Nephron (organoid): ENCODE results near the gene GHR.

Experiments
- H3K27ac Mint-ChIP-seq, 3 experiments: 2 replicates each; pipeline ENCODE4 v1.8.0; 2020; ENCODE audit warnings: mixed read lengths in 3 of 3, mild to moderate bottlenecking in 2 of 3, moderate library complexity in 1 of 3
- H3K27me3 Mint-ChIP-seq: 2 replicates; pipeline ENCODE4 v1.8.0; 2021; ENCODE audit warnings: low read depth, mild to moderate bottlenecking, moderate library complexity, mixed read lengths
- H3K36me3 Mint-ChIP-seq: 2 replicates; pipeline ENCODE4 v1.8.0; 2020; ENCODE audit warnings: low read depth, mixed read lengths
- H3K4me1 Mint-ChIP-seq: 2 replicates; pipeline ENCODE4 v1.8.0; 2020; ENCODE audit warnings: mixed read lengths
- H3K4me3 Mint-ChIP-seq, 3 experiments: 2 replicates each; pipeline ENCODE4 v1.8.0; 2020; ENCODE audit warnings: mild to moderate bottlenecking in 3 of 3, mixed read lengths in 3 of 3, moderate library complexity in 2 of 3
- H3K9me3 Mint-ChIP-seq: 2 replicates; pipeline ENCODE4 v1.8.0; 2020; ENCODE audit warnings: mixed read lengths
- TF ChIP-seq, protein P1 (sequence below), 3 experiments: fragments of 200-600 bp; sonication (generic); IDR thresholded peaks; one replicate each; pipeline ENCODE4 v1.5.0; 2021; ENCODE audit warnings: antibody characterized with exemption in 3 of 3; ENCODE audit not compliant: unreplicated experiment in 3 of 3

GHR gene

DNA sequence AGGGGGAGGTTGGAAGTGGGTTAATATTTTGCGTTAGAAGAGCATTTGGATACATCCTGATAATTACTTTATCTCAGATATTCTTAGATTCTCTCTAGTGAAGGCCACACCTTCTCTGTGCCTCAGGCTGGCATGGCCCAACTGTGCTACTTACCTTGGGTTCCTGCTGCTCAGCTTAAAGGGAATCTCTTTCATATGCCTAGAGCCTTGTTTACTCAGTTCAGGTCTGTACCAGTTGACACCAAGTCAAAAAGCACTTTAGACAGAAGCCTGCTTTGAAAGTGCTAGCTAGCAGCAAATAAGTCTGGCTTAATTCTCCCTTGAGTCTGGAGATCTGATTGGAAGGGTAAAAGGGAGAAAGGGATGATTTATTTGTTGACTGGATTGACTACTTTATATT lies 74.8 kb downstream of the GHR start:
- Mint-ChIP-seq H3K27me3 (no peaks in the 10 kb centered on the region), H3K4me3 (no peak overlapping the region), H3K9me3 (no peaks in the 10 kb centered on the region), H3K27ac (no peak overlapping the region), H3K4me1 (peaks cover 18% of the 10 kb centered on the region), H3K36me3 (no peaks in the 10 kb centered on the region)
- TF ChIP-seq, protein P1, sequence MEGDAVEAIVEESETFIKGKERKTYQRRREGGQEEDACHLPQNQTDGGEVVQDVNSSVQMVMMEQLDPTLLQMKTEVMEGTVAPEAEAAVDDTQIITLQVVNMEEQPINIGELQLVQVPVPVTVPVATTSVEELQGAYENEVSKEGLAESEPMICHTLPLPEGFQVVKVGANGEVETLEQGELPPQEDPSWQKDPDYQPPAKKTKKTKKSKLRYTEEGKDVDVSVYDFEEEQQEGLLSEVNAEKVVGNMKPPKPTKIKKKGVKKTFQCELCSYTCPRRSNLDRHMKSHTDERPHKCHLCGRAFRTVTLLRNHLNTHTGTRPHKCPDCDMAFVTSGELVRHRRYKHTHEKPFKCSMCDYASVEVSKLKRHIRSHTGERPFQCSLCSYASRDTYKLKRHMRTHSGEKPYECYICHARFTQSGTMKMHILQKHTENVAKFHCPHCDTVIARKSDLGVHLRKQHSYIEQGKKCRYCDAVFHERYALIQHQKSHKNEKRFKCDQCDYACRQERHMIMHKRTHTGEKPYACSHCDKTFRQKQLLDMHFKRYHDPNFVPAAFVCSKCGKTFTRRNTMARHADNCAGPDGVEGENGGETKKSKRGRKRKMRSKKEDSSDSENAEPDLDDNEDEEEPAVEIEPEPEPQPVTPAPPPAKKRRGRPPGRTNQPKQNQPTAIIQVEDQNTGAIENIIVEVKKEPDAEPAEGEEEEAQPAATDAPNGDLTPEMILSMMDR (IDR thresholded peaks at IDR 0.05; ENCODE audit: unreplicated experiment in 3 of 3) = no peak

DNA sequence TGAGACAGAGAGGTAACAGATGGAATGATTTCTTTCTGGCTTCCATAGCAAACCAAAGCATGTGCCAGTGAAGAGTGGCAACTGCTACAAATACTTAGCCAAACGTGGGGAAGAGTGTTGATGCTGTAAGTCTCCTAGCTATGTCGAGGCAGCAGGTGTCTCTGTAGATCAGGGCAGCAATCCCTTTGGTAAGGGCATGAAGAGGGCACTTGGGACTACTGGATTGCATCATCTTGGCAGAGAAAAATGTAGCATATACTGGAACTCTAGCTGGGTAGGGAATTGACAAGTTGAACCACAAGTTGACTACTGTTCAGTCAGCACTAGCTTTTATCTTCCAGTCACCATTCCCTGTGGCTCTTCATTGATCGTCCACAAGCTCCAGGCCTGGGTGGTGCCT lies 75.8 kb downstream of the GHR start:
- Mint-ChIP-seq H3K36me3 (no peaks in the 10 kb centered on the region), H3K27ac (no peak overlapping the region), H3K27me3 (no peaks in the 10 kb centered on the region), H3K9me3 (no peaks in the 10 kb centered on the region), H3K4me1 (peaks cover 17% of the 10 kb centered on the region), H3K4me3 (no peak overlapping the region)
- TF ChIP-seq, protein P1 (IDR thresholded peaks at IDR 0.05; ENCODE audit: unreplicated experiment in 3 of 3) = no peak

DNA sequence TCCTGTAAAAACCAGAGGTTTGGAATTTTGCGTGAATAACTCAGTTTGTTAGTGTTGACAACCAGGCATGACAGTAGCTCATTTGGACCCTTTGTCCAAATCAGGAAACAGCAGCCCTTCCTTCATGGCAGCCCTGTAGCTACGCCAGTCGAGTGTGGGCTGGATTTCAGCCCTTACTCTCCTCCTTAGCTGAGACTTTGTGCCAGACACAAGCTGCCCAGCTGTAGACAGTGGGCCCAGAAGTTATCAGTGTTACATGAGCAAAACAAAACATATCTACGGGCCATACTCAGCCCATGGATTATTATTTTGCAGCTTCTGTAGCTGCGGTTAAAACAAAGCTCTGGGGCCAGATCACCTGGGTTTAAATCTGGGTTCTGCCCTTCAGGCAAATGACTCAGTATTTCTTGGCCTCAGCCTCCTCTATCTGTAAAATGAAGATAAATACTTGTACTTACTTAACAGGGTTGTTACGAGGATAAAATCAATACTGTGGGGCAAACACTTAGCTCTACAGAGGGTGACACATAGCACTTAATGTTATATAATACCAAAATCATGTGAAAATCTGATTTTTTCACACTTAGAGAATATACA lies 76.9 kb downstream of the GHR start:
- Mint-ChIP-seq H3K27me3 (no peaks in the 10 kb centered on the region), H3K27ac (no peak overlapping the region), H3K4me3 (no peak overlapping the region), H3K9me3 (no peaks in the 10 kb centered on the region), H3K36me3 (no peaks in the 10 kb centered on the region), H3K4me1 (peaks cover 13% of the 10 kb centered on the region)
- TF ChIP-seq, protein P1 (IDR thresholded peaks at IDR 0.05; ENCODE audit: unreplicated experiment in 3 of 3) = no peak

- Mint-ChIP-seq H3K27me3 (no peaks in the 10 kb centered on the region), H3K4me3 (no peak overlapping the region), H3K4me1 (peaks cover 12% of the 10 kb centered on the region), H3K27ac (no peak overlapping the region), H3K9me3 (no peaks in the 10 kb centered on the region), H3K36me3 (no peaks in the 10 kb centered on the region)
- TF ChIP-seq, protein P1 (IDR thresholded peaks at IDR 0.05; ENCODE audit: unreplicated experiment in 3 of 3) = no peak
These were observed 79.6 kb downstream of the GHR start for GRCh38 chr5:42502613-42503470.

GRCh38 chr5:42506662-42507061 lies 83.4 kb downstream of the GHR start:
- Mint-ChIP-seq H3K36me3 (no peaks in the 10 kb centered on the region), H3K4me1 (peaks cover 29% of the 10 kb centered on the region), H3K27me3 (no peaks in the 10 kb centered on the region), H3K4me3 (no peak overlapping the region), H3K9me3 (no peaks in the 10 kb centered on the region), H3K27ac (no peak overlapping the region)
- TF ChIP-seq, protein P1 (IDR thresholded peaks at IDR 0.05; ENCODE audit: unreplicated experiment in 3 of 3) = no peak
